NCI-H774 (cell line): ENCODE measurements around the gene CDCA7.
"Not testable (repeated sequence)": the region's sequence is repeated elsewhere in the genome, so short reads cannot be mapped to it uniquely, and the experiment has no call there.

Experiments
- DNase-seq: peaks from one replicate; lab custom pipeline; 2025; lab: John Stamatoyannopoulos, UW

Gene CDCA7

GRCh38 chr2:173359231-173359630, 4.6 kb downstream of the CDCA7 start:
- DNase-seq = no peak

DNA sequence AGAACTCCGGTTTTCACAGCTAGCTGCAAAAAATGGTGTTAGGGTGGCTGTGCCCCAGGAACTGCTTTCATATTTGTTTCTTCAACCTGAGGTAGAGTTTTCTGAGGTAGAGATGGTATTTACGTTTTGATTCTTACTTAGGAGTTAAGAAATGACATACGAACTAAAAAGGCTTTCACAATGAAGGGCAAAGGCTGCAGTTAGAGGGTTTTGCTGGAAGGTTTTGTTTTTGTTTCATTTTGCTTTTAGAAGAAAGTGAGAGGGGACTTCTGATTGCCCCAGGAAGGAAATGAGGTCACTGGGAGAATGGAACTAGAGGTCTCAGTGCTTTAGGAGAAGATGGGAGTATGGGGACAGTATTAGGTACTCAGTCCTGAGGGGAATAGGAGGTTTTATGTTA, 15.5 kb downstream of the CDCA7 start:
- DNase-seq = no peak

DNA sequence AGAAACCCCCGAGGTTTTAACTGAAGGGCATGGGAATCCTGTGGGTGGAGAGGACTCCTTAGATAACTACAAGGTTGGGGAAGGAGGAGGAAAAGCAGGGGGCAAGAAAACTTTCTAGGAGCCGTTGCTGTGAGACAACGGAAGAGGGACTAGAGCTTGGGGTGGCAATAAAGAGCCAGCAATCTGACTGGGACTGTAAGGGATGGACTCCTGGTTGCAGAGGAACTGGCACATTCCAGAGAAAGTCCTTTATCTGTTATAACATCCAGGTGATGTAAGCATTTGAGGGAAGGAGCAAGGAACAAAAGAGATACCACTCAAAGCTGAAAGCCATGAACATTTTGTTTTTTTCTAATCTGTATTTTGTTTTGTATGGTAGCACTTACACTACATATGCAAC, 16.4 kb downstream of the CDCA7 start:
- DNase-seq = no peak

GRCh38 chr2:173373290-173373689, 18.6 kb downstream of the CDCA7 start:
- DNase-seq = no peak

GRCh38 chr2:173374634-173375033, 20.0 kb downstream of the CDCA7 start:
- no peak for DNase-seq

DNA sequence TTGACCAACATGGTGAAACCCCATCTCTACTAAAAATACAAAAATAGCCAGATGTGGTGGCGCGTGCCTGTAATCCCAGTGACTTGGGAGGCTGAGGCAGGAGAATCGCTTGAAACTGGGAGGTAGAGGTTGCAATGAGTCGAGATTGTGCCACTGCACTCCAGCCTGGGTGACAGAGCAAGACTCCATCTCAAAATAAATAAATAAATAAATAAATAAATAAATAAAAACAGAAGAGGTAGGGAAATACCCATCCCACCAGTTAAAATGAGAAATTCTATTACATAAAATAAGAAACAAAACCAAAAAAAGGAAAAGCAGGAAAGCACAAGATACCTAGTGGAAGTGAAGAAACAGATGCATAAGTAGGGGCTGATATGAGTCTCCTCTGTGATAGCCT, 30.9 kb downstream of the CDCA7 start:
- DNase-seq = not testable (repeated sequence)

DNA sequence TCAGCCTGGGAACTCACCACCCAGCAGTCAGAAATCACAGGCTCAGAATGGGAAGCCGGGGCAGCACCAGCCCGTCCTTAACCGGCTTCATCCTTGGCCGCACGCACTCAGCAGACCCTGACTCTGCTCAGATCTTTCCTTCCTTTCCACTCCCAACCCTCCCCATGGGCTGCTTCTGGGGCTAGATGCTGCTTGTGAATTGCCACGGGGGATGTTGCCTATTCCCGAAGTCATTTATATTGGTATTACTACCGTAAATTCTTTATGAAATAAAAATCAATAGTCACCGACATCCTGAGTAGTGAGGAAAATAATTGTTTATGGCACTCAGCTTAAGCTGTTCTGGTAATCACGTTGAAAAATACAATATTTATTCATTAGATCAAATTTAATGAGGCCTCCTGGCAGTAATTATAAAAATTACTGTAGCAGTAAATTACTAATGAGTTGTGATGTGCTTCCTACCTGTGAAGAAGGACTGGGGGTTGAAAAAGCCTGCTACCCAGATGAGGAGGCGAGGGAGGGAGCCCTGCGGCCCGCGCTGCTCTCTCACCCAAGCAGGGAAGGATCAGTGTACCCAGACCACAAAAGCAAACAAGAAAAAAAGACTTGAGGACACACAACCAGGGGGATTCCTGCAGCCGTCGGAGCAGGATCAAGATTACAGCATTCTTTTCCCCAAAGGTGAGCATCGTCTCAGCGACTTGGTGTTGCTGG, 31.5 kb downstream of the CDCA7 start:
- DNase-seq = no peak

DNA sequence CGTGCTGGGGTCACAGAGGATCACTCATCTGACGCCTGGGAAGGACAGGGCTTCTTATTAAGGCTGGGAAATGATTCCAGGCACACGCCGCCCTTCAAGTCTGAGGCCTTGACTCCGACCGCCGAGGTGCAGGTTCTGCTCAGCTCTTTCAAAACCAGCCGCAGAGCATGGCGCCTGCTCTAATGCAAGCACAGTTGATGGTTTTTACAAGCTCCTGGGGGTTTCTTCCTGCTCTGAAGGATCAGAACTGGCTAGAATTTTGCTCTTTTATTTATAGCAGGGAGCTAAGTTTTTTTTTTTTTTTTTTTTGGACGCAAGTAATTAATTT, 32.0 kb downstream of the CDCA7 start:
- DNase-seq = no peak

GRCh38 chr2:173387079-173387478, 32.4 kb downstream of the CDCA7 start:
- no peak for DNase-seq

DNA sequence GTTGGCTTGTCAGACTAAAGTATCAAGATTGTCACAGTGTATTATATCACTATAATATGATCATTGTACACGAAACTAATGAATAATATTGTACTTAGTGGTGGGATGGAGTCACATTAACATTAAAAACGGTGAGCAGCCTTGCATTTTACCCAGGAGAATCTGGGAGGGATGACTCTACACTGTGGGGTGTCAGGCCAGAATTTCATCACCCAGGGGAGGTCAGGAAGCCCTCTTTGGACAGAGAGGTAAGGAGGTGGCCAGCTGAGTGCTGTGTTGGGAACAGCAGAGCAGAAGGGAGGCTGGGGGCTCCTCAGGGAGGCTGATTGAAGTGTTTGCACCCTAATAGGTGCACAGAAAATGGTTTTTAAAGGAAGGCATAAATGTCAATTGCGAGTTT, 33.0 kb downstream of the CDCA7 start:
- DNase-seq = no peak

- DNase-seq = no peak
These were observed 34.1 kb downstream of the CDCA7 start for GRCh38 chr2:173388795-173389194.

- DNase-seq = no peak
These were observed 35.4 kb downstream of the CDCA7 start for GRCh38 chr2:173390036-173390435.

- no peak for DNase-seq
These were observed 38.1 kb downstream of the CDCA7 start for GRCh38 chr2:173392731-173393130.

- no peak for DNase-seq
These were observed 38.5 kb downstream of the CDCA7 start for GRCh38 chr2:173393186-173393585.

GRCh38 chr2:173393636-173394035, 39.0 kb downstream of the CDCA7 start:
- DNase-seq = no peak

GRCh38 chr2:173394091-173394974, 39.7 kb downstream of the CDCA7 start:
- DNase-seq = no peak

DNA sequence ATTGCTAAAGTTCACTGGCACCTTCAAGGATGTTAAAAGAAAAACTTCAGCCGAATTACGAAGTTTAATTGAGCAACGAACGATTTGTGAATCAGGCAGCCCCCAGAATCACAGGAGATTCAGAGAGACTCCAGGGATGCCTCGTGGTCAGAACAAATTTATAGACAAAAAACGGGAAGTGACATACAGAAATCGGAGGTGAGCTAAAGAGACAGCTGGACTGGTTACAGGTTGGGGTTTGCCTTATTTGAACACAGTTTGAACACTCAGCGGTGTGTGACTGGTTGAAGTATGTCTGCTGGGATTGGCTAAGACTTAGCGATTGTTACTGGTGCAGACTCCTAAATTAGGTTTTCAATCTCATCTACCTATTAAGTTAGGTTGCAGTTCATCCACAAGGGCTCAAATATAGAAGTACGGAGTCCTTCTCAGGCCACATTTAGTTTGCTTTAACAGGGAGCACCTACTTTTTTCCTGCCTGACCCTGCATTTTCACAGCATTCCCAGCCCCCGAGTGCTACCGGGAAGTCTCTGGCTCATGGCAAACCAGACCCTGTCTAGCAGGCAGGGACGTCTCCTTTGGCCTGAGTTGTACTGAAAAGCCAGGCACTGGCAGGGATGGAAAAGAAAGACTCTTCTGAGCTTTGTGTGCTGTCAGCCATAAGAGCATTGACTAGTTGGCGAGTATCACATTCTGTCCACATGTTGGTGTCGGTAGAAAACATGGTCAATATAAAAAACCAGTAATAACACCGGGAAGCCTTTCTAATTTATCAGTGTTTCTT, 41.1 kb downstream of the CDCA7 start:
- DNase-seq = no peak

DNA sequence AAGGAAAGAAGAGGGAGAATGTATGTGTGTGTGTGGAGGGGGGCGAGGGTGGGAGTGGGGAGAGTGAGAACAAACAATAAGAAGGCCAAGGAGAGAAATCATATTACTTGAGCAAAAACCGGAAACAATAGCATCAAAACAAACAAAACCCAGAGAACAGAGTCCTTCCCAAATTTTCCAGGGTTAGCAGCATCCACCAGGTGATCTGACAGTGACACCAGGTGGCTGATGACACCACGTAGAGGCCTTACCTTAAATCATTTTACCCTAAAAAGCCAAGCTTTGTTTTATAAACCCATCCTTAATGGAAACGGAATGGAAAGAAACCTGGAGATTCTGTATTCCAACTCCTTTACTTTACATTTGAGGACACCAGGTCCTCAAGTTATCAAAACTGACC, 42.9 kb downstream of the CDCA7 start:
- no peak for DNase-seq

GRCh38 chr2:173399229-173399628, 44.6 kb downstream of the CDCA7 start:
- no peak for DNase-seq

GRCh38 chr2:173400760-173401159, 46.1 kb downstream of the CDCA7 start:
- DNase-seq = no peak

DNA sequence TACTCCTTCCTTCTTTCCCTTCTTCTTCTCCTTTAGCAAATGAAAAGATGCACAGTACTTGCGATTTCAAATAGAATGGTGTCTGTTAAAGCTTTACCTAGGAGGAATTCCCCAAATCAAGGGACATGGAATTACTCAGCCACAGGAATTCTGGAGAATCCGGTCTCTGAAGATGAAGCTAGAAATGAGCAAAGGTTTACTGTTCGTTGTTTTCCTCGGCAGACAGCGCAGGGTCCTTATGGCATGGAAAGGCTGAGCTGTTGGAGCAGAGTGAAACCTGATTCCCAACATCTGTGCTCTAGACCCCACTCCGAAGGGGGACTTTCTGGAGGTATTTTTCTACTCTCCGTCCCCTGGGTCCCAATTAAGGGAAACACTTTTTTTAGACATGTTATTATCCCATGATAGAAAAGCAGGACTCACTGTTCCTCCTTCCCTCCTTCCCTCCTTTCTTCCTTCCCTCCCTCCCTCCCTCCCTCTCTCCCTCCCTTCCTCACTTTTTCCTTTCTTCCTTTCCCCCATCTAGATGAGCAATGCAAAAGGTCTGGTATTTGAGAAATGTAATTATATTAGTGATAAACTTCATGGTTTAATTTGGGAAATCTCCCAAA, 47.1 kb downstream of the CDCA7 start:
- DNase-seq = no peak

GRCh38 chr2:173402405-173402974, 47.8 kb downstream of the CDCA7 start:
- DNase-seq = peak; percentile 83
